ENCODE measurements around the gene WIPF1. TPM values are rescaled to one million over a fixed set of nuclear protein-coding genes. Genes with fewer than 3 reads are reported as not detected.

Gene WIPF1
- total and polyA plus RNA-seq, 2 of the 13 experiments (the other 11 are each of a cell fraction or from before 2014, with no cell fraction given), result 0.01 TPM; not detected in 1

GRCh38 chr2:174623106-174623637, 25.6 kb upstream of the WIPF1 start:
- intact Hi-C loops (cut with micrococcal nuclease; ENCODE audit: unreplicated experiment), result no loop called here
- H3K79me2 ChIP-seq (ENCODE audit: insufficient read depth, low read length), result no peaks in the 10 kb centered on the region
- H3K27me3 ChIP-seq (ENCODE audit: control insufficient read depth in 1 of 2, insufficient read depth in 2 of 2, low read length in 2 of 2), result peaks cover 0 to 3% of the 10 kb centered on the region in 2 experiments; a peak in 1 of 5 replicates
- POLR2A ChIA-PET, result no interaction called here
- ATAC-seq (no peak), DNase-seq (ENCODE audit: low spot score) (no peak), FAIRE-seq (no peak)
- in situ Hi-C loops (cut with HindIII; ENCODE audit: extremely low pct_ligation_motif_present, low pct_unique_long_range_greater_than_20kb), result no loop called here
- no peaks in the 10 kb centered on the region for H3K9me3 ChIP-seq (ENCODE audit: low read length)
- 3% methylated on average over 2 of the region's 2 CpGs for WGBS (ENCODE audit: low lambda C conversion rate)
- H3K4me2 ChIP-seq (ENCODE audit: low read depth, low read length), result no peak overlapping the region
- TF ChIP-seq KDM1A (CRISPR knock-in tag; IDR thresholded peaks at IDR 0.05) (no peak), ZNF776 (CRISPR knock-in tag; IDR thresholded peaks at IDR 0.05) (no peak), TSC22D2 (CRISPR knock-in tag; IDR thresholded peaks at IDR 0.05; ENCODE audit: borderline replicate concordance) (no peak), MXI1 (IDR thresholded peaks at IDR 0.05; ENCODE audit: borderline replicate concordance, low read depth, low read length) (no peak), ZNF841 (CRISPR knock-in tag; IDR thresholded peaks at IDR 0.05; ENCODE audit: borderline replicate concordance) (no peak), AHR (CRISPR knock-in tag; IDR thresholded peaks at IDR 0.05) (no peak), MEIS1 (CRISPR knock-in tag; IDR thresholded peaks at IDR 0.05; ENCODE audit: borderline replicate concordance) (no peak), EED (CRISPR knock-in tag; IDR thresholded peaks at IDR 0.05) (no peak), ZNF30 (CRISPR knock-in tag; IDR thresholded peaks at IDR 0.05) (no peak), ZNF251 (CRISPR knock-in tag; IDR thresholded peaks at IDR 0.05) (no peak), YEATS2 (CRISPR knock-in tag; IDR thresholded peaks at IDR 0.05; ENCODE audit: borderline replicate concordance) (no peak), ZNF317 (CRISPR knock-in tag; IDR thresholded peaks at IDR 0.05) (no peak), ZBTB7A (CRISPR knock-in tag; IDR thresholded peaks at IDR 0.05) (no peak), ZSCAN30 (CRISPR knock-in tag; IDR thresholded peaks at IDR 0.05) (no peak)
- TF ChIP-seq, protein P1, sequence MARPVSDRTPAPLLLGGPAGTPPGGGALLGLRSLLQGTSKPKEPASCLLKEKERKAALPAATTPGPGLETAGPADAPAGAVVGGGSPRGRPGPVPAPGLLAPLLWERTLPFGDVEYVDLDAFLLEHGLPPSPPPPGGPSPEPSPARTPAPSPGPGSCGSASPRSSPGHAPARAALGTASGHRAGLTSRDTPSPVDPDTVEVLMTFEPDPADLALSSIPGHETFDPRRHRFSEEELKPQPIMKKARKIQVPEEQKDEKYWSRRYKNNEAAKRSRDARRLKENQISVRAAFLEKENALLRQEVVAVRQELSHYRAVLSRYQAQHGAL (CRISPR knock-in tag; IDR thresholded peaks at IDR 0.05; ENCODE audit: not compliant biosample characterization), result no peak
- TF ChIP-seq, protein P2, sequence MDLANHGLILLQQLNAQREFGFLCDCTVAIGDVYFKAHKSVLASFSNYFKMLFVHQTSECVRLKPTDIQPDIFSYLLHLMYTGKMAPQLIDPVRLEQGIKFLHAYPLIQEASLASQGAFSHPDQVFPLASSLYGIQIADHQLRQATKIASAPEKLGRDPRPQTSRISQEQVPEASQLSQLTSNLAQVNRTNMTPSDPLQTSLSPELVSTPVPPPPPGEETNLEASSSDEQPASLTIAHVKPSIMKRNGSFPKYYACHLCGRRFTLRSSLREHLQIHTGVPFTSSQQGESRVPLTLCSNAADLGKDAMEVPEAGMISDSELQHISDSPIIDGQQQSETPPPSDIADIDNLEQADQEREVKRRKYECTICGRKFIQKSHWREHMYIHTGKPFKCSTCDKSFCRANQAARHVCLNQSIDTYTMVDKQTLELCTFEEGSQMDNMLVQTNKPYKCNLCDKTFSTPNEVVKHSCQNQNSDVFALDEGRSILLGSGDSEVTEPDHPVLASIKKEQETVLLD (CRISPR knock-in tag; IDR thresholded peaks at IDR 0.05; ENCODE audit: low read depth), result no peak
- H3K4me1 ChIP-seq (ENCODE audit: insufficient read depth, low read length), result no peaks in the 10 kb centered on the region
- H4K20me1 ChIP-seq (ENCODE audit: insufficient read depth, low read length), result no peaks in the 10 kb centered on the region
- no peaks in the 10 kb centered on the region for H3K36me3 ChIP-seq (replicated peaks in 1 of 2; ENCODE audit: control insufficient read depth in 1 of 2, insufficient read depth in 2 of 2, low read length in 2 of 2)
- H3K27ac ChIP-seq (ENCODE audit: extremely low read length, insufficient read depth, low read length), result no peak overlapping the region
- no TSS peak for BruUV-seq (replicated peaks)
- H3K4me3 ChIP-seq (replicated peaks in 1 of 3; ENCODE audit: insufficient read depth in 1 of 3, low read depth in 2 of 3, low read length in 3 of 3), result no peak overlapping the region
- CTCF ChIA-PET (ENCODE audit: low intra/inter-chr PET ratio, low total read pairs), result no interaction called here
- no peak overlapping the region for H3K9ac ChIP-seq (ENCODE audit: insufficient read depth, low read depth, low read length)
- no peak overlapping the region for H2AFZ ChIP-seq (ENCODE audit: low read length)
